ENCODE results near the gene NDUFS6. TPM values are rescaled to one million over a fixed set of nuclear protein-coding genes. Genes with fewer than 3 reads are reported as not detected.

The NDUFS6 gene
- total RNA-seq, 1 donor from 2014 or later, result 35.1 TPM

DNA sequence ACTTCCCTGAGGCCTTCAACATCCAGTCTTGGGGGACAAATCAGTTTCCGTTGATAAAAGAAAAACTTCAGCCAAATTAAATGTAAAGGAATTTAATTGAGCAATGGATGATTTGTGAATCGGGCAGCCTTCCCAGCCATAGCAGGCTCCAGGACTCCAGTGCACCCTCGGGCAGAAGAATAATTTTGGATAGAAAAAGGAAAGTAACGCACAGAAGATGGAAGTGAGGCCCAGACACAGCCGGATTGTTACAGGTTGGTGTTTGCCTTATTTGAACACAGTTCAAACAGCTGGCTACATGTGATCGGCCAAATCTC, 20.6 kb upstream of the NDUFS6 start:
- TF ChIP-seq, protein P1, sequence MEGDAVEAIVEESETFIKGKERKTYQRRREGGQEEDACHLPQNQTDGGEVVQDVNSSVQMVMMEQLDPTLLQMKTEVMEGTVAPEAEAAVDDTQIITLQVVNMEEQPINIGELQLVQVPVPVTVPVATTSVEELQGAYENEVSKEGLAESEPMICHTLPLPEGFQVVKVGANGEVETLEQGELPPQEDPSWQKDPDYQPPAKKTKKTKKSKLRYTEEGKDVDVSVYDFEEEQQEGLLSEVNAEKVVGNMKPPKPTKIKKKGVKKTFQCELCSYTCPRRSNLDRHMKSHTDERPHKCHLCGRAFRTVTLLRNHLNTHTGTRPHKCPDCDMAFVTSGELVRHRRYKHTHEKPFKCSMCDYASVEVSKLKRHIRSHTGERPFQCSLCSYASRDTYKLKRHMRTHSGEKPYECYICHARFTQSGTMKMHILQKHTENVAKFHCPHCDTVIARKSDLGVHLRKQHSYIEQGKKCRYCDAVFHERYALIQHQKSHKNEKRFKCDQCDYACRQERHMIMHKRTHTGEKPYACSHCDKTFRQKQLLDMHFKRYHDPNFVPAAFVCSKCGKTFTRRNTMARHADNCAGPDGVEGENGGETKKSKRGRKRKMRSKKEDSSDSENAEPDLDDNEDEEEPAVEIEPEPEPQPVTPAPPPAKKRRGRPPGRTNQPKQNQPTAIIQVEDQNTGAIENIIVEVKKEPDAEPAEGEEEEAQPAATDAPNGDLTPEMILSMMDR (IDR thresholded peaks at IDR 0.05), result no peak
- no peak for DNase-seq (ENCODE audit: extremely low spot score, unreplicated experiment)
- Mint-ChIP-seq H3K4me3 (ENCODE audit: unreplicated experiment) (no peak overlapping the region), H3K27ac (ENCODE audit: unreplicated experiment) (no peak overlapping the region), H3K36me3 (ENCODE audit: unreplicated experiment) (no peaks in the 10 kb centered on the region), H3K9me3 (ENCODE audit: unreplicated experiment) (no peaks in the 10 kb centered on the region), H3K27me3 (ENCODE audit: unreplicated experiment) (peaks cover 9% of the 10 kb centered on the region), H3K4me1 (ENCODE audit: unreplicated experiment) (no peaks in the 10 kb centered on the region)

DNA sequence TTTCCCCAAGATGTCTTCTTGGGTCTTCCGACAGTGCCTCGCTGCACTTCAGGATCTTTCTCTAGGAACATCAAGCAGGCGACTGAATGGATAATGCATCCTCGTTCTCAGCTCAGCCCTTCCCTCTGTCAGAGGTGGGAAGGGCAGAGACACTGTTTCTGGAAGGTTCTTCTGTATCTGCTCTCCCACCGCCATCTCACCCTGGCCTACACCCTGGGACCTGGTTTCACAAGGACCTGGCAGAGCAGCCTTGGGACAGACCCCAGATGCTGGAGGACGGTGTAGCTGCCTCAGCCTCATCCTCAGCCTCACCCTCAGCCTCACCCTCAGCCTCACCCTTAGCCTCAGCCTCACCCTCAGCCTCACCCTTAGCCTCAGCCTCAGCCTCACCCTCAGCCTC, 20.1 kb upstream of the NDUFS6 start:
- H3K36me3 Mint-ChIP-seq (ENCODE audit: unreplicated experiment), result no peaks in the 10 kb centered on the region
- H3K4me1 Mint-ChIP-seq (ENCODE audit: unreplicated experiment), result no peaks in the 10 kb centered on the region
- H3K27ac Mint-ChIP-seq (ENCODE audit: unreplicated experiment), result no peak overlapping the region
- peaks cover 7% of the 10 kb centered on the region for H3K27me3 Mint-ChIP-seq (ENCODE audit: unreplicated experiment)
- TF ChIP-seq, protein P1 (IDR thresholded peaks at IDR 0.05), result no peak
- DNase-seq (ENCODE audit: extremely low spot score, unreplicated experiment), result no peak
- H3K4me3 Mint-ChIP-seq (ENCODE audit: unreplicated experiment), result no peak overlapping the region
- H3K9me3 Mint-ChIP-seq (ENCODE audit: unreplicated experiment), result no peaks in the 10 kb centered on the region

DNA sequence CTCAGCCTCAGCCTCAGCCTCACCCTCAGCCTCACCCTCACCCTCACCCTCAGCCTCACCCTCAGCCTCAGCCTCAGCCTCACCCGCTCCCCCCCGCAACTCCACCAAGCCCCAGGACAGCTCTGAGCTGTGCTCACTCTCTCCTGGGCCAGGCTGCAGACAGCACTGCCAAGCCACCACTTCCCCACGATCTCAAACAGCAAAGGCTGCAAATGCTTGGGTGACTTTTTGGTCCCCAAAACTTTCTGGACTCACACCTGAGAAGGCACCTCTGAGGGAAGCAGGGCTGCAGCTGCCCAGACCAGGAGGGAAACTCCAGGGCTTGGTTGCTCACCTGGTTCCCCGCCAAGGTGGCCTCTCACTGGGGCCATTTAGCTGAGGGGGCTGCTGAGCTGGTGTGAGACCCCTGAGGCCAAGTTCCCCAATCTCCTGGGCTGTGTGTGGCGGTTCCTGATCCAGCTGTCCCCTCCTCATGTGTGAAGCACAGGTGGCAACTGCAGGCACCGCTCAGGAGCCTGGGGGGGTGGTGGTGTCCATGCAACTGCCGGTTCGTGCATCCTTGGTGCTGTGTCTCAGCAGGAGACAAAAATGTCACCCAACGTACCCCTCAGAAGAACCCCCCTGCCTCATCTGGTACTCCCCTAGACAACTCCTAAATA, 19.4 kb upstream of the NDUFS6 start:
- no peak overlapping the region for H3K27ac Mint-ChIP-seq (ENCODE audit: unreplicated experiment)
- H3K9me3 Mint-ChIP-seq (ENCODE audit: unreplicated experiment), result no peaks in the 10 kb centered on the region
- no peaks in the 10 kb centered on the region for H3K36me3 Mint-ChIP-seq (ENCODE audit: unreplicated experiment)
- TF ChIP-seq, protein P1 (IDR thresholded peaks at IDR 0.05), result no peak
- DNase-seq (ENCODE audit: extremely low spot score, unreplicated experiment), result no peak
- H3K4me1 Mint-ChIP-seq (ENCODE audit: unreplicated experiment), result no peaks in the 10 kb centered on the region
- H3K4me3 Mint-ChIP-seq (ENCODE audit: unreplicated experiment), result no peak overlapping the region
- H3K27me3 Mint-ChIP-seq (ENCODE audit: unreplicated experiment), result peaks cover 5% of the 10 kb centered on the region

DNA sequence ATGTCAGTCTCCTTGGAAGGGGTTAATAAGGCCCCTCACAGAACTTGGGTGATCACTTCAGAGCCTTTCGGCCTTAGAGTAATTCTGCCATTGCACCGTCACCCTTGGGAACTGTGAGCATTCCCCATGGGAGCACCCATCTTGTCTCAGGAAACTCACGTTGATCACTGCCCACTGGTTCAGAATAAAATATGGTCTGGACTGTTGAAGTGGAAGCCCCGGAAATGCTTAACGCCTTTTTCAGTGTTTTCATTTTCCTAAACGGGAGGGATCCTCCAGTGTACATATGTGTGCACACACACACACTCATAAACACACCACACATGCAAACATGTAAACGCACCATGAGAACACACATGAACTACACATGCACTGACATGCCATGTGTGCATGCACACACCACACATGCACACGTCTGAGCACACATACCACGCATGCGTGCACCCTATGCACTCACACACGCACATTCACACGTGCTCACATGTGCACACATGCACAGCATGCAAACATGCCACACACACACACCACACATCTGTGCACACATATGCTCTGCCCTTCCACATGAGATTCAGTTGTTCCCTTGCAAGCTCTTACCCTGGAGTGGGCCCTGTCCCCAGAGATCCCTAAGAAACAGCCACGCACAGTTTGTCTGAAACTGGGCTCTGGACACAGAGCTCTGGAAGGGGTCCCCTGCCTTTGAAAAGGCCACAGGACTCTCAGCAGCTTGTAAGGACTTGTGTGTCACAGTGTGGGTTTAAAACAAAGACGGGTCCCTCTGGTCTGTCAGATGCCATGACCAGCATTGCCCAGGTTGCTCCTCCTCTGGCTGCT, 18.6 kb upstream of the NDUFS6 start:
- peaks cover 5% of the 10 kb centered on the region for H3K27me3 Mint-ChIP-seq (ENCODE audit: unreplicated experiment)
- H3K4me1 Mint-ChIP-seq (ENCODE audit: unreplicated experiment), result no peaks in the 10 kb centered on the region
- TF ChIP-seq, protein P1 (IDR thresholded peaks at IDR 0.05), result no peak
- H3K9me3 Mint-ChIP-seq (ENCODE audit: unreplicated experiment), result no peaks in the 10 kb centered on the region
- no peaks in the 10 kb centered on the region for H3K36me3 Mint-ChIP-seq (ENCODE audit: unreplicated experiment)
- no peak for DNase-seq (ENCODE audit: extremely low spot score, unreplicated experiment)
- no peak overlapping the region for H3K4me3 Mint-ChIP-seq (ENCODE audit: unreplicated experiment)
- H3K27ac Mint-ChIP-seq (ENCODE audit: unreplicated experiment), result no peak overlapping the region

DNA sequence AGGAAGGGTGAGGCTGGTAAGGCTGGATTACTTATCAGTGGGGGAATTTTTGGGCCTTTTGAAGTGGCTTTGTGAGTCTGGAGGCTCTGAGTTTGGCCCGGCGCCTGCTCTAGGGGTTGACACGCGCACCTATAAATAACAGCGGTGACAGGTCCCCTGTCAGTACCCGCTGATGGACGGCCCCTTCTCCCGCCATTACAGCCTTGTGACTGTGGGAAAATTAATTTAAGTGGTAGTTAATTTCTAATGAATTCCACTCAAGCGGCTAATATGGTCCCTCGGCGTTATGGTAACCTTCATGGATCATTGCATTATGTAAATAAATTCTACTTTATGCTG, 18.0 kb upstream of the NDUFS6 start:
- H3K27ac Mint-ChIP-seq (ENCODE audit: unreplicated experiment), result no peak overlapping the region
- no peak for DNase-seq (ENCODE audit: extremely low spot score, unreplicated experiment)
- no peaks in the 10 kb centered on the region for H3K9me3 Mint-ChIP-seq (ENCODE audit: unreplicated experiment)
- H3K27me3 Mint-ChIP-seq (ENCODE audit: unreplicated experiment), result peaks cover 5% of the 10 kb centered on the region
- H3K36me3 Mint-ChIP-seq (ENCODE audit: unreplicated experiment), result no peaks in the 10 kb centered on the region
- H3K4me3 Mint-ChIP-seq (ENCODE audit: unreplicated experiment), result no peak overlapping the region
- no peaks in the 10 kb centered on the region for H3K4me1 Mint-ChIP-seq (ENCODE audit: unreplicated experiment)
- TF ChIP-seq, protein P1 (IDR thresholded peaks at IDR 0.05), result no peak
